ENCODE data around the gene NDFIP1.

GRCh38 chr5:142110988-142111687 is 2.6 kb downstream of the NDFIP1 start:
- TF ChIP-seq CTCF (IDR thresholded peaks at IDR 0.05 in 2 of 3, conservative IDR thresholded peaks at IDR 0.05 in 1 of 3; ENCODE audit: borderline replicate concordance in 1 of 3, insufficient read depth in 1 of 3, low read depth in 2 of 3, low read length in 2 of 3) (no peak), ZBTB33 (IDR thresholded peaks at IDR 0.05; ENCODE audit: extremely low read depth, insufficient replicate concordance, low read length) (no peak), SIN3A (IDR thresholded peaks at IDR 0.05; ENCODE audit: low read depth) (no peak), POLR2A (IDR thresholded peaks at IDR 0.05; ENCODE audit: borderline replicate concordance, extremely low read depth, insufficient read depth, insufficient read length) (no peak), ELF1 (IDR thresholded peaks at IDR 0.05; ENCODE audit: borderline replicate concordance, low read depth) (no peak), MAX (IDR thresholded peaks at IDR 0.05) (no peak), YY1 (IDR thresholded peaks at IDR 0.05; ENCODE audit: extremely low read depth, insufficient replicate concordance, low read depth, low read length) (no peak), EZH2 (IDR thresholded peaks at IDR 0.05) (no peak), RAD21 (IDR thresholded peaks at IDR 0.05; ENCODE audit: low read depth) (no peak), ZNF274 (IDR thresholded peaks at IDR 0.05; ENCODE audit: low read depth, low read length) (no peak)

All from HCT116 (cell line).